GM19023 (cell line): Measurements from ENCODE around the gene MPZL3.

Source experiments
- ATAC-seq: cut with Tn5 transposase; IDR thresholded peaks from one replicate; pipeline ENCODE4 v1.9.1; 2021; ENCODE audit warnings: mild to moderate bottlenecking, moderate library complexity; ENCODE audit not compliant: unreplicated experiment

Gene MPZL3

DNA sequence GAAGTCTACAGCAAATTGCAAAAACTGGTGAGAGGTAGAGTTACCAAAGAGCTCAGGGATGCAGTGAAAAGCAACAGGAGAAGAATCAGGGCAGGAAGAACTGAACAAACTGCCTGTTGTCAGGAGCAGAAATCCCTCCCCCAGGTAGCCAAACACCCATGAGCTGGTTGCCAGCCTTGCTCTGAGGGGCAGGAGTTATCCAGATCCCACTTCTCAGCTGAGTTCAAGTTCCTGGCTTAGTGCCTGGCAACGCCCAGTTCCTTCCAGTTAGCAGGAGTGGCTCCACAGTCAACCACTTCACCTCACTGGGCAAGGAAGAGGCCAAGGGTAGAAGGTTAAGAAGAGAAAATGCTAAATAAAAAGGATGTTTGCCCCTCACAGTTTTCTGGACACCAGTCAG is 13.8 kb upstream of the MPZL3 start:
- no peak for ATAC-seq

DNA sequence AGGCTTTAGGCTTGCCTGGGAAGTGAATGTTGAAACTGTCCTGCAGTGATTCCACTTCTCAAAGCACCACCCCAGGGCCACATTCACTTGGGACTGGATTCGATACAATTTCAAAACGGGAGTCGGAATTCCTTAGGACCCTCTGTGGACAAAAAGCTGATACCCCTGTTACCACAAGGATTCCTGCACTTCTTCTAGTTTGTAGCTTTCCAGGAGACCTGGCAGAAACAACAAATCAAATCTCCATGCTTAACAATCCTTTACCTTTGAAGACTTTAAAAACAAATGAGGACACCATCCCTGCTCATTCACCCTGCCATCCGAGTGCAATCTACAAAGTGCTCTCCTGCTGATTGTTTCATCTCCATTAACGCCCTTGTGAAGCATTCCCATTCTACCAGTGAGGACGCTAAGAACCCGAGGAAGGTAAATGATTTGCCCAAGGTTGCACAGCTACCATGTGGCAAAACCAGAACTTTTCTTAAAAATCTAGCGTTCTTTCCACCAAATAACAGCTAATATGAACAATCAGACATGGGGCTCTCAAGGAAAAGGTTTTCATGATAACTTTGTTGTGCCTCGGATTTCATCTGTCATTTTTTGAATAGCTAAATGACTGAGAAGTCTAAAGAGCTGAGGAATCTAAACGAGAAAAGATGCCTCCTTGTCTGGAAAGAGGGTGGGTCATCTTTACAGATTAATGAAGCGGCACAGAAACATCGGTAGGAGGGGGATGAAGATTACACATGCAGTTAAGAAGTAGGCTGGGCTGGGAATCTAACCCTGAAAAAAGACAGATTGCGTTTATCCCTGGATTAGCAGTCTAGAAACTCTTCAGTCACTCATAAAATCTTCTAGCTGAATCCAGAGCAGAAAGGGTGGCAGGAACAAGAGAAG is 12.7 kb upstream of the MPZL3 start:
- no peak for ATAC-seq

GRCh38 chr11:118263695-118264568 is 11.8 kb upstream of the MPZL3 start, which contains the start of gene MPZL2:
TSS of gene MPZL2 (minus strand) at chr11:118264297. CDS start at chr11:118264153, 144 bp downstream.
- ATAC-seq: no peak

DNA sequence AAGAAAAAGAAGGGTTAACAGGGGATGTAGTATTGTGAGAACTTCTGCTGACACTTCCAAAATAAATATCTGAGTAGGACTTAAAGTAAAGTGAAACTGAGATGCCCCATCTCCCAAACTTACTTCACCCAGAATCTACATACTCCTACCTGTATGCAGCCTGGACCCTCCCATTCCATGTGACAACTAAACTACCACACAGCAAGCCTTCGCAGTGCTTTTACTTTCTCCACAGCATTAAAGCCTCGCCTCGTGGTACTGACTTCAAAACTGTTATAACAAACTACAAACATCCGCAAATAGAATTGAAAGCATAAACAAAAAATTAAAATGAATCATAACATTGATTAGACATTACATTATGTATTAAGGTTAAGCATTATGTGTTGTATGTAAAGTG is 10.9 kb upstream of the MPZL3 start:
- no peak for ATAC-seq

DNA sequence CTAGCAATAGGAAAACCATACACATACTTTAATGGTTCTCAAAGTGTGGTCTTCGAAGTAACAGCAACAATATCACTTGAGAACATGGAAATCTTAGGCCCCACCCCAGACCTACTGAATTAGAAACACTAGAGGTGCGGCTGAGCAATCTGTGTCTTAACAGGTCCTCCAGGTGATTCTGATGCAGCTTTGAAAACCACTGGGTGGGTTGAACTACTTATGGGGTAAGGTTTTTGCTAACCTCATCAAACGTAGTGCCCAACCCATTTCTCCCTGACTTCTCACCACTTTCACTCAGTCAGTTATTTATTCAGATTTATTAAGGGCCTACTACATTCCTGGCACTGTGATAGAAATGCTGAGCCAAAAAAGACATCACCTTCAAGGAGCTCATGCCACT is 8.2 kb upstream of the MPZL3 start:
- ATAC-seq: no peak

DNA sequence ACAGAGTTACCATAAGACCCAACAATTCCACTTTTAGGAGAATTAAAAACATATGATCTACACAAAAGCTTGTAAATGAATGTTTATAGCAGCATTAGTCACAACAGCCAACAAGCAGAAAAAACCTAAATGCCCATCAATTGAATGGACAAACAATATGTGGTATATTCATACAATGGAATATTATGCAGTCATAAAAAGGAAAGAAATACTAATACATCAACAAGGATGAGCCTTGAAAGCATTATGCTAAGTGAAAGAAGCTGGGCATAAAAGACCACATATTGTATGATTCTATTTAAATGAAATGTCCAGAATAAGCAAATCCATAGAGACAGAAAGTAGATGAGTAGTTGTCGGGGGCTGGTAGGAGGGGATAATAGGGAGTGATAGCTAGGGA is 7.0 kb upstream of the MPZL3 start:
- no peak for ATAC-seq

DNA sequence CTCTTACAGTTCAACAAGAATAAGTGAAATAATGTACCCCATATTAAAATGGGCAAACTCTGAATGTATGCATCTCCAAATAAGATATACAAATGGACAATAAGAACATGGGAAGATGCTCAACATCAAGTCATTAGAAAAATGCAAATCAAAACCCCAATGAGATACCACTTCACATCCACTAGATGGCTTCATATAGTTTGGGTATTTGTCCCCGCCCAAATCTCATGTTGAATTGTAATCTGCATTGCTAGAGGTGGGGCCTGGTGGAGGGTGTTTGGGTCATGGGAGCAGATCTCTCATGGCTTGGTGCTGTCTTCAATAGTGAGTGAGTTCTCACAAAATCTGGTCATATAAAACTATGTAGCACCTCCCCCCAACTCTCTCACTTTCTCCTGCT is 6.2 kb upstream of the MPZL3 start:
- no peak for ATAC-seq

DNA sequence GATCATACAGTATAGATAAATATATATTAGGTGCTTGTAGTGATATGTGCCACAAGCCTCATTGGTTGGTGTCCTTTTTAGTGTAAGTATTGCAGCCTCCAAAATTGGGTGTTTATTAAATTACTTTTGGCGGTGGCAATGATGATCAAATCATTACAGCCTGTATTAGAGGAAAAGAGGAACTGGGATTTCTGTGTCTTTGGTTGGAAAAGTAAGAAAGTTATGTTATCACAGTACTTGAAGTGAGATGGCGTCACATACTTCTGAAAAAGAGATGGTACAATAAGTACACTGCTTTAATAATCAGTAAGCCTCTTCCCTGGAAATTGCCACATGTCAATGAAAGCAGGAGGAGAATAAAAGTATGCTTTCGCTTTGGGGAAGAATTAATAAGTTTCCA is 523 bp upstream of the MPZL3 start:
- no peak for ATAC-seq

GRCh38 chr11:118247041-118247440 is 5.1 kb downstream of the MPZL3 start:
- no peak for ATAC-seq

GRCh38 chr11:118245936-118246562 is 6.1 kb downstream of the MPZL3 start:
- no peak for ATAC-seq

DNA sequence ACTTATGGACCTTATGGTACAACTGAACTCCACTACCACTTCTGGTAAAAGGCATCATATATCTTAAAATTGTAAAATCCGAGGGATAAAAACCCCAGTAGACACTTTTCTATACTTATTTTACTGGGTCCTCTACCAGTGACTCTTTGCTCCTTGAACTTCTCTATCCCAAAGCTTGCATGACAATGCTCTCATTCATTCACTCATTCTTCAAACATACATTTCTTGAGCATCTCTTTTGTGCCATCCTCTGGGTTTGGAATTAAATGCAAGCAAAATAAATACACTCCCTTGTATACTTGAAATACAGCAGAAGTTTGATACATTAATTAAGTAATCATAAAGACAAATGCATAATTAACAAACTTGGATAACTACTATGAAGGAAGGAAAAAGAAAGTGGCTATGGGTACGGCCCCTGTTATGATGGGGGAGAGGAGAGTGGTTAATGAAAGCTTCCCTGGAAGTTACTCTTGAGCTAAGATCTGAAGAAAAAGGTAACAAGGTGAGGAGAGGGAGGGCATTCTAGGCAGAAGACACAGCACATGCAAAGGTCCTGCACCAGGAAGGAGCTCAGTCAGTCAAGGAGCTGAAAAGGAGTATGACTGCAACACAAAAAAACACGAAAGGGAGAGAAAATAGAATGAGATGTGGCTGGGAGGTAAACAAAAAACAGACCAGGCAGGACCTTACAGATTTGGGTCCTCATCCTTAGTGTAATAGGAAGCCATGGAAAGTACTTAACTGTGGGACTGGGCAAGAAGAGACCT is 8.0 kb downstream of the MPZL3 start:
- ATAC-seq: no peak

DNA sequence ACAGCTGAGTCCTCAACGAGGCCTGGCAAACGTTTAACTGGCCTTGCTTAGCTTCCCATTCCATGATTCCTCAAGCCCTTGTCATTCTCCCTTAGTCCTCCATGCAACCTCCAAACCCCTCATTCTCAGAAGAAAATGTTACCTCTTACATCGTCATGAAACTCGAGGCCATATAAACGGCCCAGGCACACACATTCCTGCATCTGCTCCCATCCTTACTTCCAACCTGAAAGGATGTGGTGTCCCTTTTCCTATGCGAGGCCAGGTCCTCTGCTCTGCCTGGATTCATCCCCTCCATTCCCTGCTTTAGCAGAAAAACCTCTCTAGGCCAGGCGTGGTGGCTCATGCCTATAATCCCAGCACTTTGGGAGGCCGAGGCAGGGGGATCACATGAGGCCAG is 9.0 kb downstream of the MPZL3 start:
- no peak for ATAC-seq

DNA sequence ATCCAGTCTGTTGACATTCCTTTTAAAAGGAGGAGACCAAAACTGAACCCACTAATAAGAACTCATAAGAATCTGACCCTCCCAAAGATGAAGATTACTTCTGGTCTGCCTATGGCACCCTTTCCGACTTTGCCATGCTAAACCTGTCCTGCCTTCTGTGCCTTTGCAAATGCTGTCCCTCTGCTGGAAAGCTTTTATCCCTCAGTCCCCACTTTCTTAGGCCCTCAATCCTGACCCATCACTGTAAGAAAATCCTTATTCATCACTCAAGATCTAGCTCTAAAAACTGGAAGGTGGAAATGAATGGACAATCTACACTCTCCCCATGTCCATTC is 10.4 kb downstream of the MPZL3 start:
- ATAC-seq: no peak

DNA sequence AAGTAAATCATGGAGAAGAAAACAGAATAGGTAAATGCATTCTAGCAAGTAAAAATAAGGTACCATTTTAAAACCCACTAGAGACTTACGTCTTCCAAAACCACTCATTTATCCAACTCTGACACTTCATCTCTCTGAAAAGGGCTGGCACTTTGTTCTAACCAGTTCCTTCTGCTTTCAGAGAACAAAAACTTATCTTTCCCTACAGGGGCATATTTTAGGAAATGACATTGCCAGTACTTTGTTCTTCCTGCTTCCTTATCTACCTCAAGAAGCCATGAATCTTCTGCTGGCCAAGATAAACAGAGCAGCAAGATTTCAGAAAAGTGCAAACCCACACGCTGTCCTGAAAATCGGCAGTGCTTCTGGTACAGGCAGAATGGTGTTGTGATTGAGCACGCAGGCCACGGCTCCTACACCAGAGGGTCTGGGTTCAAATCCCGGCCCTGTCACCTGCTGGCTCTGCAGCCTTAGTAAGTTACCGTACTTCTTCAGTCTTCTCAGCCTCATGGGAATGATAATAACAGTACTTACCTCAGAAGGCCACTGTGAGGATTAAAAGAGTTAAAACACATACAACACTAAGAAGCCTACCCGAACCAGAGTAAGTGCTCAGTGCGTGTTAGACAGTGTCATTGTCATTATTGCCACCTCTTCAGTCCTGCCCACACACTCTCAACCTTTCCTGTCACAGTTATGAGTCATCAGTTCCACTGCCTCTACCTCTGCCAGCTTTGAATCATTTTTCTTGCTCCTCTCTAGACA is 11.0 kb downstream of the MPZL3 start:
- peak; percentile 94 for ATAC-seq

DNA sequence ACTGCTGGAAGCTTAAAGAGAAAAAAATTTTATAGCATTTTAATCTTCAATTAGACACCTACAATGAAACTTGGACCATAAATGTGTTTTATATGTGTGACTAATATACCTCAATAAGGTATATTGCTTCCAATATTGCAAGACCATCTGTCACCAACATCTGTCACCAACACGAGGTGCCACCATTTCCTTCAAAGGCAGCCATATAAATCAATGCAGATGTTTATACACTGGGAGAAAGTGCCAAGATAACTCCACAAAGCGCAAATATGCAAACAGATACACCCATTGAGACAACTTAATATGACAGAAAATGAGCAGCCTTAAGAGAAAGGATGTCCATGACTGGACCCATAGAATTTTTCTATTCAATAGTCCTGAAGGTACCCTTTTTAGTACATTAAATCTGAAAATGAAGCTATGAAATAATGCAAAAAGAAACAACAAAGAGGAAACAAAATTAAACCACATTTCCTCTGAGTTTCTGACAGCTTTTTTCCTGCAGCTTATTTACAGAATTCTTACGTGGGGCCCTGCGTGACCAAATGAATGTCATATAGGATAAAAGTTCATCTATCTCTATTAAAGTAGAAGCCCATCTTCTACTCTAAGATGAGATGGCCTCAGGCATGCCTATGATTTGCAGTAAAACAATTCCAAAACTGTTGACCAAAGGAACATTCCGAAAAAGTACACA is 12.5 kb downstream of the MPZL3 start:
- no peak for ATAC-seq

GRCh38 chr11:118238929-118239328 is 13.2 kb downstream of the MPZL3 start:
- ATAC-seq: no peak

- ATAC-seq: no peak
Observed at GRCh38 chr11:118238421-118238820, 13.7 kb downstream of the MPZL3 start.

GRCh38 chr11:118236170-118236569 is 16.0 kb downstream of the MPZL3 start:
- ATAC-seq: no peak

GRCh38 chr11:118234833-118235232 is 17.3 kb downstream of the MPZL3 start:
- no peak for ATAC-seq
